Hippocampal formation (tissue), 2 donors: ENCODE measurements around the gene NCOA3.

Source experiments
- DNase-seq, 2 donors: peaks; one replicate each; lab custom pipeline; 2025; lab: John Stamatoyannopoulos, UW

The NCOA3 gene

DNA sequence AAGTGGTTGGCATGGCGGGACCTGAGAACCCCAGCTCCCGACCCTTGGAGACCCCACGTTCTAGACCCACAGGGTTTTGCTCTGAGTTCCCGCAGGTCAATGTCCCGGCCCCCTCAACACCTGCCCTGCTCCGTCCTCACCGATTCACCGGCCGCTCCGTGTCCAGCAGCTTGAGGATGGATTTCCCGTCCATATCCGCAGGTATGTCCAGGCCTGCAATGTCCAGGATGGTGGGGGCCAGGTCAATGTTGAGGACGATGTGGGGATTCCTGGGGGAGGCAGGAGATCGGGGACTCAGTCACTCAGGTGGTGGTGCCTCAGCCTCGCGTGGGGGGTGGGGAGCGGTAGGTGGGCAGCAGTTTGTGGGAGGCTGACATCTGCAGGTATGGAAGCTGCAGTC is 176.8 kb downstream of the NCOA3 start:
- DNase-seq: no peak

DNA sequence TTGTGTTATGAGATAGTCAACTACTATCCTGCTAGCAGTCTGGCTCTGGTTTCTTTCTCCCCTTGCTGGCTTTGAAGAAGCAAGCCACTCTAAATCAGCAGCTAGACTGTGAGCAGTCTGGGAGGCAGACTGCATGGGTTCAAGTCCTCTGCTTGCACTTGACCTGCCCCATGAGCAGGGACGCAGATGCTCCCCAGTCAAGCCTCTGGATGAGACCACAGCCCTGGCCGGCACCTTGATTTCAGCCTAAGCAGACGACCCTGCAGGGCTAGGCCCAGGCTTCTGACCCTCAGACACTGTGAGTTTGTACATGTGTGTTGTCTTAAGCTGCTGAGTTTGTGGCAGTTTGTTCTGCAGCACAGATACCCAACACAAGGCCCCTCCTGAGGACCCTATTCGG is 177.8 kb downstream of the NCOA3 start:
- DNase-seq: no peak

GRCh38 chr20:47680804-47681529 is 179.3 kb downstream of the NCOA3 start:
- no peak for DNase-seq

DNA sequence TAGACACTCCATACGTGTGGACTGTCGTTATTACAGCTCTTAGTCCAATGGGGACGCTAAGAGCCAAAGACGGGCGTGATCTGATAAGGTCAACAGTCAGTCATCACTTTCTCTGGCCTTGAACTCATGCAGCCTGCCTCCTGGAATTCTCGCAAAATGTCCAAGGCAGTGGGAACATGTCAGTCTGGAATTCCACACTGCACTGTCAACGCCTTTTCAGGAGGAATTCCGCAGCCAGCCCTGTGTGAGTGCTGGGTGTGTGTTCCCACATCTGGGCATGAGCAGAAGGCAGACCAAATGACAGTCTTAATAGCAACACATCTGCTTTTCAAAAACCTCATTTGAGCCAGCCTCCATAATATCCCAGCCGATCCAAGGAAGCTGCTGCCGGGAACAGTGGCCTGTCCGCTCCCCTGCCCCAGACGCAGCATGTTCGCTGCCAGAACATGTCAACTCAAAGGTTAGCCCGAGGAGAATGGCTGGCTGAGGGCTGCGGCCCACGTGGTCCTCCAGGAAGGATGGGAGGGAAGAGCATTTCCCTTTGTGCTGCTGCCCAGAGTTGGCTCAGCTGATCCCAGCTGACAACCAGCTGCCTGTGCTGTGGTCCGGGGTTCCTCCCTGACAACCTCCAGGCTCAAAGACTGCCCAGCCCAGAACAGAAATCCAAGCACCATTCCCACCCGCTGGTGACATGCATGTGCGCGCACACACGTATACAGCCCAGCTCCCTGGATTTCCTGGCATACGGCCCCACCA is 180.5 kb downstream of the NCOA3 start:
- peak in 1 of 2 donors; percentile 28 for DNase-seq

GRCh38 chr20:47682916-47683315 is 181.2 kb downstream of the NCOA3 start:
- DNase-seq: no peak

- no peak for DNase-seq
Observed at GRCh38 chr20:47684306-47685080, 182.8 kb downstream of the NCOA3 start.

- DNase-seq: no peak
Observed at GRCh38 chr20:47686545-47686944, 184.9 kb downstream of the NCOA3 start.

GRCh38 chr20:47687095-47687987 is 185.7 kb downstream of the NCOA3 start:
- no peak for DNase-seq

DNA sequence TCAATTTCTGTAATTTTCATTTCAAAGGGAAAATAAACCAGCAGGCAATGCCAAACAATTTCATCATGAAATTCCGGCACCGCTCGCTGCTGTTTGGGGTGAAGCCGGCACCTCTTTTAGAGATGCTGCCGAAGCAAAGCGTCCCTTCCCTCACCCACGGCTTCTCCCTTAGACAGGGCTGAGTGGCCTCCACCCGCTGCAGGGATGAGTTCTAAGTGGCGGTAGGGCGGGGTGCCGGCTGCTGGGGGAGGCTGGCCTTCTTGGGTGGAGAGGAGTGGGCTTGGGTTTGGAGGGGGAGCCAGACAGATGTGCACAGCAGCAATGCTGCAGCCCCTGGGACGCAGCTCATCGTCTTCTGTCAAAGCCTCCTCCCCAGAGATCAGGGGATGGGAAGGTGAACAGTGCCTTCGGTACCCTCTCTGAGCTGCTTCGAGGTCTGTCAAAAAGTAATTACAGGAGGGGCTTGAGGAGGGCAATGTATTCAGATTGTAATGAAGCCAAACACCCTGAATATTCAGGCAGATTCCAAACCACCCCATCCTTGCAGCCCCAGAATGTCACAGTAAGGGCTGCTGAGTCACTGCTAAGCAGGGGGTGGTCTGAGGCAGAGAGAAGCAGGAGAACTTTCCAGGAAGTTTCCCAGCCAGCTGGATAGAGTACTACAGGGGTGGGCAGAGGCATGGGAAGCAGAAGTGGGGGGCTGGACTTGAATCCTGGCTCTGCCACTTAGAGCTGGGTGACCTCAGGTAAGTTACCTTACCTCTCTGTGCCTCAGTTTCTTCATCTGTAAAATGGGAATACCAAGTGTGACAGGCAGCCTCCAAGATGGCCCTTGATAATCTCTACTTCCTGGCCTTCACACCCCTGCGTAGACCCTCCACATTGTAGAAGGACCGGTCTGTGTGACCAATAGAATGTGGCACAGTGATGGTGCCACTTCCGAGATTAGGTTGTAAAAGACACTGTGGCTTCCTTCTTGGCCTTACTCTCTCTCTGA is 187.0 kb downstream of the NCOA3 start:
- DNase-seq: no peak

DNA sequence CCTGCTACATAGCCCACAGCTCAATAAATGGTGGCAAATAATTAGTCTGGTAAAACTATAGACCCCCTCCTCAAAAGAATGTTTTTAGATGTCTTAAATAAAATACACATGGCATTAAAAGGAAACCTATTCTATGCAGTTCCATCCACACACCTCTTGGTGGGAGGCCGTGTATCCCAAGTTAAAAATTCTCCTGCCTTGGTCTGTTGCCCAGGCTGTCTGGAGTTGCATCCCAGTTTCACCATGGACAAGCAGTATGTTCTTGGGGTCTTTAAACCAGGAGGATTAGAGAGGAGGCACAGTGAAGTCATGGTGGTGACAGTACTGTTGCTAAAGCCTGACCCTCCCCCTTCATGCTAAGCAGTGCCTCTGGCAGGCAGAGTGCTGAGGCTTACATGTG is 188.0 kb downstream of the NCOA3 start:
- DNase-seq: no peak

GRCh38 chr20:47691625-47692024 is 189.9 kb downstream of the NCOA3 start:
- DNase-seq: no peak

DNA sequence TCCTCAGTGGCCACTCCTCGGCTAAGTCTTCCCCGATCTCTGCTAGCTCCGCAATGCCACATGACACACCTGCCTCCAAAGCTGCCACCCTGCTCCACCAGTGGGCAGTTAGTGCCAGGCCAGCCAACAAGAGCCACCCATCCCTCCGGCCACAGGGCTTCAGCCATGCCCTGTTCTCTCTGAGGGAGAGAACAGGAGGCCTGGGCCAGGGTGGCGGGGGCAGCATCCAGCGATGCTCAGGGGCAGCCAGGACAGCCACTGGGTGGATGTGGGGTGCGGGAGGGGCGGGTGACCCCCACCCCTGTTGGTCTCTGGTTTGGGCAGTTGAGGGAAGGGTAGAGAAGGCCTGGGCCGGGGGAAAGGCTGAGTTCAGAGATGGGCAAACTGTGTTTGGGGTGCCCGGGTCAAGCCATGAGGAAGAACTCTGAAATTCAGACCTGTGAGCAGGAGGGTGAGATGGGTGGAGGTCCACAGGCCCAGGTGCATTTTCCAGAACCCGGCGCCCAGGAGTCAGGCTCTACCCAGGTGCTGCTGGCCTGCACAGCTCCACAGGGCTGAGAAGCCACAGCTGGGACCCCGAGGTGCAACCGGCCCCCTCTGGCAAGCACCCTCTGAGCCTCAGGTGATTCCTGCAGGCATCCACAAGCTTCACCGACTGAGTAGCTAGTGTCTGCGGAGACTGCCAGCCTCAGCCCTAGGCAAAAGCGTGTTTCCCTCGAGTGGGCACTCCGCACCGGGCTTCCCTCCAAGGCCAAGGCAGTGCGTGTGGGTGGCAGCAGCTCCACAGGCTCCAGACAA is 192.5 kb downstream of the NCOA3 start:
- DNase-seq: no peak

- DNase-seq: no peak
Observed at GRCh38 chr20:47696856-47697255, 195.2 kb downstream of the NCOA3 start.

DNA sequence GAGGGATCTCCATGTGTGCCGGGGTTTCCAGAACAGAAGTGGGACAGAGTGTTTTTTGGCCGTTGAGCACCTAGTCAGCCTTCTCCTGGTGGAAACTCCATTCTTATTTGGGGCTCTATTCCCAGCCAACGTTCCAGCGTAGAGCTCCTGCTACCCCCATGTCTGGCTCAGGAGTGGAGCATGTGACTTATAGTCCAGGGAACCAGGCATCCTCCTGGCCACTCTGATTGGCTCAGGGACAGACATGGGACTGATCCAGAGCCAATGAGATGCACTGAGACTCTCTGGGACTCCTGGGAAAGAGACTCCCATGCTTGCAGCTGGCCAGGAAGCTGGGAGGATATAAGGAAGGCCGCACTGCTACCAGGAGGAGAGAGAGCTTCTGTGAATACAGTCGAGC is 196.5 kb downstream of the NCOA3 start:
- DNase-seq: no peak

DNA sequence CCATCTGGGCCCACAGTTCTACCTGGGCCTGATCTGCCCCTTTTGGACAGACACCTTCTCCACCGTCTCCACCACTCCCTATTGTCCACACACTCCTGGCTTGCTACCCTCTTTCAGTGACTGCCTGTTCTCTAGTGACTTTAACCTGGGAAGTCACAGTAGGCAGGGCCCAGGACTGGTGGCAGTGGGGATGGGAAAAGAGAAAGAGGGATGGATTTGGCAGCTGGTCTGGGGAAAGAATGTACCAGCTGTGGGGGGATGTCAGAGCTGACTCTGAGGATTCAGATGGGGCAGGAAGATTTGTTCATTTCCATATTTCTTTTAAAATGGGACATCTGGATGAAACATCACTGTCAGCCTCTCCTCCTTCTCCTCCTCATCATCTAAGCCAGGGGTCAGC is 198.1 kb downstream of the NCOA3 start:
- no peak for DNase-seq

GRCh38 chr20:47700327-47700726 is 198.6 kb downstream of the NCOA3 start:
- no peak for DNase-seq

- DNase-seq: no peak
Observed at GRCh38 chr20:47701612-47702011, 199.9 kb downstream of the NCOA3 start.

GRCh38 chr20:47703748-47704147 is 202.1 kb downstream of the NCOA3 start:
- DNase-seq: no peak

DNA sequence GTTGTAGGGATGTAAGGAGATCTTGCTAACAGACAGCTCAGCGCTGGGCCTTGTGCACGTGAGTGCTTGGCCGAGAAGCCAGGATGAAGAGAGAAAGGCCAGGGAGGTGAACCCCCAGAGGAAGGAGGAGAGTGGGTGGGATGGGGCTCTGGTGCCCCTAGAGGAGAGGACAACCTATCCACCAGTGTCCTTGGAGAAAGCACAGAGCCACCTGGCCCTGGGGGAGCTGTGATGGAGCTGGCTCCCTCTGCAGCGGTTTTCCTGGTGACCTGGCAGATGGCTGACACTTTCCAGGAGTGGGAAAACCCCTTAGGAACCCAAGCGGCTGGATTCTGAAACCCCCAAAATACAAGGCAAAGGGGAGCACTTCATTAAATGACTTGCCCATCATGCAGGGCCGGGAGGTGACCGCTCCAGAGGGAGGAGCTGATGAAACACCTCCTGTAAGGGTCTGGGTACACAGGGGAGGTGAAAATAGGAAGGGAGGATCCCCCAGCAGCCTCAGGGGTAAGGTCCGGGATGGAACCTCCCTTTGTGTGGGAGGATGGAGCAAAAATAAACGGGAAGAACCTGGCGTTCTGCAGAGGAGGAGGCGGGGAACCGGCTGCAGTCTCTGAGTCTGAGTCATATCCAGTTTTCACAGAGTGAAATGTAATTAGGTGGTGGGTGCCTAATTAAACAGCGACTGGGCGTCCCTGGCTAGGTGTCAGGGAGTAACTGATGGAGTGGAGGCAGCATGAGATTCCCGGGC is 203.2 kb downstream of the NCOA3 start:
- DNase-seq: no peak
